Fibroblast of pulmonary artery (primary cell): ENCODE measurements around the gene CACNA1E.

ENCODE experiments used
- DNase-seq: peaks from one replicate; pipeline ENCODE4 v3.0.0-alpha.2; 2010; ENCODE audit warnings: low read depth
- H3K4me3 ChIP-seq: replicated peaks from 2 replicates; pipeline ENCODE4 v1.5.1; 2011; ENCODE audit warnings: low read depth, mild to moderate bottlenecking, control low read depth, low read length, moderate library complexity
- TF ChIP-seq, protein P1 (sequence below): IDR thresholded peaks from 2 replicates; pipeline ENCODE4 v1.5.1; 2011; ENCODE audit warnings: mild to moderate bottlenecking, control low read depth, low read length, inconsistent platforms; ENCODE audit errors: missing control alignments

The CACNA1E gene

DNA sequence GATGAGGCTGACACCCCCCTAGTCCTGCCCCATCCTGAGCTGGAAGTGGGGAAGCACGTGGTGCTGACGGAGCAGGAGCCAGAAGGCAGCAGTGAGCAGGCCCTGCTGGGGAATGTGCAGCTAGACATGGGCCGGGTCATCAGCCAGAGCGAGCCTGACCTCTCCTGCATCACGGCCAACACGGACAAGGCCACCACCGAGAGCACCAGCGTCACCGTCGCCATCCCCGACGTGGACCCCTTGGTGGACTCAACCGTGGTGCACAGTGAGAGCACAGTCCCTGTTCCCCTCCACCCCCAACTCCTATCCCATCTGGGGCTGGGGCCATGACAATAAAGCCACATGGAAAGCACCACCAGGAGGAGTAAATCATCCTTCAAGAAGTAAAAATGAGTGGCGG, 250.2 kb downstream of the CACNA1E start:
- DNase-seq, result no peak
- TF ChIP-seq, protein P1, sequence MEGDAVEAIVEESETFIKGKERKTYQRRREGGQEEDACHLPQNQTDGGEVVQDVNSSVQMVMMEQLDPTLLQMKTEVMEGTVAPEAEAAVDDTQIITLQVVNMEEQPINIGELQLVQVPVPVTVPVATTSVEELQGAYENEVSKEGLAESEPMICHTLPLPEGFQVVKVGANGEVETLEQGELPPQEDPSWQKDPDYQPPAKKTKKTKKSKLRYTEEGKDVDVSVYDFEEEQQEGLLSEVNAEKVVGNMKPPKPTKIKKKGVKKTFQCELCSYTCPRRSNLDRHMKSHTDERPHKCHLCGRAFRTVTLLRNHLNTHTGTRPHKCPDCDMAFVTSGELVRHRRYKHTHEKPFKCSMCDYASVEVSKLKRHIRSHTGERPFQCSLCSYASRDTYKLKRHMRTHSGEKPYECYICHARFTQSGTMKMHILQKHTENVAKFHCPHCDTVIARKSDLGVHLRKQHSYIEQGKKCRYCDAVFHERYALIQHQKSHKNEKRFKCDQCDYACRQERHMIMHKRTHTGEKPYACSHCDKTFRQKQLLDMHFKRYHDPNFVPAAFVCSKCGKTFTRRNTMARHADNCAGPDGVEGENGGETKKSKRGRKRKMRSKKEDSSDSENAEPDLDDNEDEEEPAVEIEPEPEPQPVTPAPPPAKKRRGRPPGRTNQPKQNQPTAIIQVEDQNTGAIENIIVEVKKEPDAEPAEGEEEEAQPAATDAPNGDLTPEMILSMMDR, result no peak
- no peak overlapping the region for H3K4me3 ChIP-seq

DNA sequence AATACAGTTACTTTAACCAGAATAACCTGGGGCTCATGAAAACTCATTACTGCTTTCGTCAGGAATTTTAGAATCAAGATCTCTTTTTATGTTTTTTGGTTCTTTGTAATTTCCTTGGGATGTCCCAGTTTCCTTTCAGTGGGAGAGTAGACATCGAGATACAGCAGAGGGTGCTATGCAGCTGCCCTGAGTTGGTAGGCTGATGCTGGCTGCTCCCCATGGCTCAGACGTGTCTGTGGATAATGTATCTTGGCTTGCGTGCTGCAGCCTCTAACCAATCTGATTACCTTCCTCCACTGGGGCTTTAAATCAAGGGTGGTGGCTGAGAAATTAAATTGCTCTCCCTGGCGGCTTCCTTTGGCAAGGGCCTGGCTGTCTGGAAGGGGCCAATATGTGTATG, 253.7 kb downstream of the CACNA1E start:
- DNase-seq, result no peak
- no peak overlapping the region for H3K4me3 ChIP-seq
- TF ChIP-seq, protein P1, result no peak

DNA sequence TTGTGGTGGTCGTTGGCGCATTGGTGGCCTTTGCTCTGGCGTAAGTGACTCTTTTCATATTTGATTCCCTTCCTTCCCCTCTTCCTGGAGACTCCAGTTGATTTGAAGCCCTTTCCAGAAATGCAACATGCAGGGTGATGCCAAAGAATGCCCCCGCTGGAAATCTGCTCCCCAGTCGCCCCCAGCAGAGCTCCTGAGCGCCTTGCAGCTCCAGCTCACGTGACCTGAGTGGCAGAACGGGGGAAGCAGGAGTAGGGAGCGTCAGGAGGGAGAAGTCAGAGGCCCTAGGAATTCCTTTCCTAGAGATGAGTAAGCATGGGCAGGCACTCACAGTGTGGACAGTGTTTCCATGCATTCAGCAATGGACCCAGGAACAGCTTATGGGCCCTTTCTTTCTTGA, 255.9 kb downstream of the CACNA1E start:
- no peak overlapping the region for H3K4me3 ChIP-seq
- no peak for DNase-seq
- TF ChIP-seq, protein P1, result no peak

DNA sequence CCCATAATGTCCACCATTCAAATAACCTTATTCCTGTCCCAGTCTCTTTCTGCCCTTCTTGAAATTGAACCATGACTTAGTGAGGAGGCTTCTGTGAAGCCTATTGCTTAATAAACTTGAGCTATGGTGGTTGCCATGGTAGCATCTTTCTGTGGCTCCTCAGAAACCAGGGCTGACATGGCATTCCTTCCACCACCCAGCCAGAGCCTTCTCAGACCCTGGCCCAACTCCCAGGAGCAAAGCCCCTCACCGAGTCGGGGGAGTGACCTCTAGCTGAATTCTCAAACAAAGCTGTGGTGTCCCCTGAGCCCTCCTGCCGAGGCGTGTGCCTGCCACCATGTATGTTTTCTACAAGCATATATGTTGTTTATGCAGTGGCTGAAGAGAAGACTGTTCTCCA, 259.1 kb downstream of the CACNA1E start:
- TF ChIP-seq, protein P1, result no peak
- no peak for DNase-seq
- H3K4me3 ChIP-seq, result no peak overlapping the region

DNA sequence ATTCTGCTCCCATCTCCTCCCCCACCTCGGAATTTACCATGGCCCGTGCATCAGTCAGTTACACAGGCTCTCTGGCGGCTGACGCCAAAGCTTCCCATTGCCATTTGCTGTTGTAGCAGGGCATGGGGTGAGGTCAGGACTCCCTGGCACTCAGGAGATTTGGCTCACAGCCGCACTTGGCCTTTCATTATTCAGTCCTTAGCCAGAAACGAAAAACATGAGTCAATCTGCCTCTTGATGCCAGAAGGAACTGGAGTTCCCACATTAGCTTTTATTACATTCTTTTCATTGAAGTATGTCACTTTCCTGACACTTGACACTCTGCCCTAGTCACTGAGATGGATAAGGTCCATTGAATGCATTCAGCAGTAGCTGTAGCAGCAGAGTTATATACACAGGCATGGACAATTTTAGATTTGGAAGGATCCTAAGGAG, 260.6 kb downstream of the CACNA1E start:
- H3K4me3 ChIP-seq, result no peak overlapping the region
- no peak for DNase-seq
- TF ChIP-seq, protein P1, result no peak

DNA sequence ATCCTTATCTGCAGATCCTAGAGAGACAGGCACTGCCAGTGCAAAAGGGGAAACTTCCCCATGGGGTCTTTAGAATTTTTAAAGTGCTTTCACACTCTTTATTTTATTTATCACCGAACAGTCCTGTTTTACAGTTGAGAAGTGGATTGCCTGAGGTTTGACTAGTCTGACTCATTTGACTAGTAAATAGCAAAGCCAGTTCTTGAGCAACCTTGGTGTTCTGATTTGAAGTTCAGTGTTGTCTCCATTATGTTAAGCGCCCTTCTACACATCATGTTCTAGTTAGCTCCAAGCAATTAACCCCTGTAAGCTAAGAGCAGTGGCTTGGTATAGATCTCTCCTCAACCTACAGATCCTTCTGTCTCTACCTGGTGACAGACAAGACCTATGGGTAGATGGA, 262.9 kb downstream of the CACNA1E start:
- DNase-seq, result no peak
- H3K4me3 ChIP-seq, result no peak overlapping the region
- TF ChIP-seq, protein P1, result no peak

DNA sequence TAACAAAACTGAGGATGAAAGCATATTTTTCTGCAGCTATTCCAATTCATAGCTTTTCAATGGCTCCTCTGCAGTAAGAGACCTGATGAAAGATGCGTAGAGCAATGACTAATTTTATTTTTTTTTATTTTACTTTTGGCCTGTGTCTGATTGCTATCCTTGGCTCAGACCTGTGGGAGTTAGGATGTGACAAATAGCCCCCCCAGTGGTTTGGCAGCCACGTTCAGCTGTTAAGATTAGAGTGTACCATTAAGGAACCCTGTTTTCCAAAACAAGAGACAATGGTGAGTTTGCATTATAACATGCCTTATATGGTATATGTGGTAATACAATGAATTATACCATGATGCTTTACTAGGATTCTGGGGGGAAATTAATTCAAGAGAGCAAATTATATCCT, 264.7 kb downstream of the CACNA1E start:
- no peak overlapping the region for H3K4me3 ChIP-seq
- DNase-seq, result no peak
- TF ChIP-seq, protein P1, result no peak
